HFFc6 (cell line): ENCODE results near the gene SERINC3. TPM values are rescaled to one million over a fixed set of nuclear protein-coding genes. Genes with fewer than 3 reads are reported as not detected.

ENCODE experiments used
- DNase-seq: peaks from one replicate; pipeline ENCODE4 v3.0.0-alpha.2; 2018
- H3K27ac Mint-ChIP-seq: 2 replicates; pipeline ENCODE4 v1.8.0; 2020; ENCODE audit warnings: mild to moderate bottlenecking, mixed read lengths
- H3K27me3 Mint-ChIP-seq: 2 replicates; pipeline ENCODE4 v1.8.0; 2021; ENCODE audit warnings: mild to moderate bottlenecking, moderate library complexity, mixed read lengths; ENCODE audit not compliant: insufficient read depth
- H3K36me3 Mint-ChIP-seq: 2 replicates; pipeline ENCODE4 v1.8.0; 2021; ENCODE audit warnings: low read depth, mixed read lengths
- H3K4me1 Mint-ChIP-seq: 2 replicates; pipeline ENCODE4 v1.8.0; 2020; ENCODE audit warnings: low read depth, mixed read lengths
- H3K4me3 Mint-ChIP-seq: 2 replicates; pipeline ENCODE4 v1.8.0; 2020; ENCODE audit warnings: mild to moderate bottlenecking, moderate library complexity, mixed read lengths
- H3K9me3 Mint-ChIP-seq: 2 replicates; pipeline ENCODE4 v1.8.0; 2020; ENCODE audit warnings: mild to moderate bottlenecking, mixed read lengths
- total RNA-seq, 6 experiments: library from RNA; stranded (reverse); fragmentation: NEBNext Ultra II Directional; extraction: Animal tissue kit (Norgen Biotek cat#: 25700); gene quantifications; 2 replicates in 1 of 6; 3 replicates in 5 of 6; pipeline ENCODE4 v1.2.3, GENCODE V29; 2021
- TF ChIP-seq, protein P1 (sequence below): fragments of 200-600 bp; sonication (generic); IDR thresholded peaks from 2 replicates; pipeline ENCODE4 v1.5.0; 2021; ENCODE audit warnings: antibody characterized with exemption, mild to moderate bottlenecking

Gene SERINC3
- total RNA-seq, 6 experiments from 2014 or later = 161 to 219 (median 188) TPM

DNA sequence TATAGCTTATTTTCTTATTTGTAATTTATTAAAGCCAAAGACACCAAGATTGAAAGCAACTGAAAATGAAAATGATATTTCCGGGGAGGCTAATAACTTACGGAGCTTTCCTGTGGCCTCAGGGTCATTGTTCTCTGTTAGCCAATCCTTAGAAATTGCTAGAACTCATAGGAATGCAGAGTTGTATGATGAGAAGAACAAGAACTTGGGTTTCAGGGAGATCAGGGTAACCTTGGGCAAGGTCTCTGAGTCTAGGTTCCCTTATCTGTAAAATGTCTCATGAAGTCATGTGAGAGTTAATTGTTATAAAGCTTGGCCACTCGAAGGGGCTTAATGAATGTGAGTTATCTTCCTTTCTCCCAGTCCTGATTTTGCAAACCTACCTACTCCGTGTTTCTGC lies 20.1 kb upstream of the SERINC3 start:
- Mint-ChIP-seq H3K27me3 (no peaks in the 10 kb centered on the region), H3K4me1 (peaks cover 10% of the 10 kb centered on the region), H3K36me3 (no peaks in the 10 kb centered on the region), H3K4me3 (no peak overlapping the region), H3K9me3 (no peaks in the 10 kb centered on the region), H3K27ac (no peak overlapping the region)
- no peak for DNase-seq
- TF ChIP-seq, protein P1, sequence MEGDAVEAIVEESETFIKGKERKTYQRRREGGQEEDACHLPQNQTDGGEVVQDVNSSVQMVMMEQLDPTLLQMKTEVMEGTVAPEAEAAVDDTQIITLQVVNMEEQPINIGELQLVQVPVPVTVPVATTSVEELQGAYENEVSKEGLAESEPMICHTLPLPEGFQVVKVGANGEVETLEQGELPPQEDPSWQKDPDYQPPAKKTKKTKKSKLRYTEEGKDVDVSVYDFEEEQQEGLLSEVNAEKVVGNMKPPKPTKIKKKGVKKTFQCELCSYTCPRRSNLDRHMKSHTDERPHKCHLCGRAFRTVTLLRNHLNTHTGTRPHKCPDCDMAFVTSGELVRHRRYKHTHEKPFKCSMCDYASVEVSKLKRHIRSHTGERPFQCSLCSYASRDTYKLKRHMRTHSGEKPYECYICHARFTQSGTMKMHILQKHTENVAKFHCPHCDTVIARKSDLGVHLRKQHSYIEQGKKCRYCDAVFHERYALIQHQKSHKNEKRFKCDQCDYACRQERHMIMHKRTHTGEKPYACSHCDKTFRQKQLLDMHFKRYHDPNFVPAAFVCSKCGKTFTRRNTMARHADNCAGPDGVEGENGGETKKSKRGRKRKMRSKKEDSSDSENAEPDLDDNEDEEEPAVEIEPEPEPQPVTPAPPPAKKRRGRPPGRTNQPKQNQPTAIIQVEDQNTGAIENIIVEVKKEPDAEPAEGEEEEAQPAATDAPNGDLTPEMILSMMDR = no peak

DNA sequence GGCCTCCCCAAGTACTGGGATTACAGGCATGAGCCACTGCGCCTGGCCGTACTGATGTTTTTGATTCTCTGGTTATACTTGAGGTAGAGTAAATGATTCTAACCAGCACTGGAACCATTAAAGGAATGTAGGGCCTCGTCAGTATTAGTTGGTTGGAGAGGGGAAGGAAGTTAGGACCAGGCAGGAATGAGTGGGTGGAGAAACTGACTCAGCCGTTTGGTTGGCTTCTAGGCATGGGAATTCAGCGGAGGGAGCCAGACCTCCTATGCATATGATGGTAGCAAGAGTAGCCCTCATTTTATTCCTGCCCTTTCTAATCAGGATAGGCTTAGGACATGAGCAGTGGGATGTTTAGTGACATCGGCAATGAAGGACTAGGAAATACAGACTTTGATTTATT lies 19.0 kb upstream of the SERINC3 start:
- no peaks in the 10 kb centered on the region for H3K9me3 Mint-ChIP-seq
- H3K27ac Mint-ChIP-seq = peak overlapping the region; percentile 57
- DNase-seq = peak; percentile 42
- peaks cover 9% of the 10 kb centered on the region for H3K4me1 Mint-ChIP-seq
- TF ChIP-seq, protein P1 = no peak
- no peaks in the 10 kb centered on the region for H3K27me3 Mint-ChIP-seq
- no peaks in the 10 kb centered on the region for H3K36me3 Mint-ChIP-seq
- 0 out of 2 replicates have a peak overlapping the region, but pooled peaks have one; percentile 15 for H3K4me3 Mint-ChIP-seq

GRCh38 chr20:44537993-44538392 lies 16.1 kb upstream of the SERINC3 start:
- TF ChIP-seq, protein P1 = no peak; the same call in 1 of the 2 replicates
- DNase-seq = no peak
- Mint-ChIP-seq H3K9me3 (no peaks in the 10 kb centered on the region), H3K4me3 (no peak overlapping the region), H3K27me3 (no peaks in the 10 kb centered on the region), H3K27ac (no peak overlapping the region), H3K36me3 (no peaks in the 10 kb centered on the region), H3K4me1 (peaks cover 9% of the 10 kb centered on the region)

DNA sequence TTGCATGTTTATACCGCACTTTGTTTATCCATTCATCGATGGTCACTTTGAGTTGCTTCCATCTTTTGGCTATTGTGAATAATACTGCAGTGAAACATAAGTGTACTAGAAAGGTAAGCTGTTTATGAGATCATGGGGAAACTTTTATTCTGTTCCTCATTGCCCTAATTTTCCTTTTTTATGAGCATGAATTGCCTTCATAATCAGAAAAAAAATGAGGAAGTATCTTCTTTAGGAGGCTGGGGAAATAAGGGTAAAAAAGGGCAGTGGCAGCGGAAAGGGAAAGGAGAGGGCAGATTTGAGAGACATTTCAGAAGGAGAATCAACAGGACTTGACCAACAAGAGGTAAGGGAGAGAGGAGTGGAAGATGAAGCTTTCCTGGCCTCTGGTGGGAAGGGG lies 14.3 kb upstream of the SERINC3 start:
- Mint-ChIP-seq H3K4me3 (no peak overlapping the region), H3K27ac (no peak overlapping the region), H3K4me1 (peaks cover 8% of the 10 kb centered on the region), H3K27me3 (peaks cover 3% of the 10 kb centered on the region), H3K36me3 (no peaks in the 10 kb centered on the region), H3K9me3 (no peaks in the 10 kb centered on the region)
- no peak for DNase-seq
- TF ChIP-seq, protein P1 = no peak

DNA sequence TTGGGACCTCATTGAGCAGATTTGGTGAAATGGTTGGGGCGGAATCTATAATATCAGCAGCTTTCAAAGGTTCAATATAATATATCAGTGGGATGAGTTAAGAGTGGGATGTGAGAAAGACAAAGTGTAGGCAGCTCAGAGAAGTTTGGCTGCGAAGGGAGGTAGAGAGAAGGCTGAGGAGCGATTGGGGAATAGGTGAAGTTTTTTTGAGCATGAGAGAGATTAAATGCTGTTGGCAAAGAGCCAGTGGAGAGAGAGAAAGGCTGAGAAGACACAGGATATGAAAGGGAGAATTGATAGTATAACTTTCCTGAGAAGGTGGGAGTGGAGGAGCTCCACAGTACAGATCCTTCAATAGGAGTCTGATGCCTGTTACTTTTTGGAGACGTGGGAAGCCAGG lies 12.1 kb upstream of the SERINC3 start:
- DNase-seq = no peak
- TF ChIP-seq, protein P1 = no peak
- Mint-ChIP-seq H3K4me3 (no peak overlapping the region), H3K36me3 (no peaks in the 10 kb centered on the region), H3K27me3 (peaks cover 3% of the 10 kb centered on the region), H3K9me3 (no peaks in the 10 kb centered on the region), H3K27ac (no peak overlapping the region), H3K4me1 (peaks cover 8% of the 10 kb centered on the region)

- H3K27ac Mint-ChIP-seq = no peak overlapping the region
- peaks cover 8% of the 10 kb centered on the region for H3K4me1 Mint-ChIP-seq
- DNase-seq = peak; percentile 58
- TF ChIP-seq, protein P1 = no peak
- no peaks in the 10 kb centered on the region for H3K9me3 Mint-ChIP-seq
- H3K27me3 Mint-ChIP-seq = peaks cover 3% of the 10 kb centered on the region
- H3K36me3 Mint-ChIP-seq = no peaks in the 10 kb centered on the region
- no peak overlapping the region for H3K4me3 Mint-ChIP-seq
Observed at GRCh38 chr20:44532981-44533331, 11.1 kb upstream of the SERINC3 start.
